ENCODE results near the gene NINL. TPM values are rescaled to one million over a fixed set of nuclear protein-coding genes. Genes with fewer than 3 reads are reported as not detected.

Gene NINL
- total RNA-seq, 1 donor from 2014 or later = 1.8 TPM

- no peak for ATAC-seq (ENCODE audit: low read depth)
- CTCF ChIA-PET = no interaction called here
- H3K27ac Mint-ChIP-seq = no peak overlapping the region
- H3K36me3 Mint-ChIP-seq (ENCODE audit: low read depth) = no peaks in the 10 kb centered on the region
- intact Hi-C loops (cut with micrococcal nuclease) = no loop called here
- H3K4me1 Mint-ChIP-seq = peaks cover 14% of the 10 kb centered on the region
- no peaks in the 10 kb centered on the region for H3K27me3 Mint-ChIP-seq
- TF ChIP-seq CTCF (IDR thresholded peaks at IDR 0.05) = no peak
- no peak overlapping the region for H3K4me3 Mint-ChIP-seq
- POLR2A ChIA-PET = no interaction called here
- no peak for DNase-seq
- no peaks in the 10 kb centered on the region for H3K9me3 Mint-ChIP-seq
Measured at GRCh38 chr20:25437153-25437581, 148.2 kb downstream of the NINL start.

GRCh38 chr20:25424536-25424935 lies 160.8 kb downstream of the NINL start:
- H3K27me3 Mint-ChIP-seq = no peaks in the 10 kb centered on the region
- ATAC-seq (ENCODE audit: low read depth) (no peak), DNase-seq (no peak)
- no peaks in the 10 kb centered on the region for H3K9me3 Mint-ChIP-seq
- intact Hi-C loops (cut with micrococcal nuclease) = no loop called here
- H3K4me3 Mint-ChIP-seq = no peak overlapping the region
- TF ChIP-seq CTCF (IDR thresholded peaks at IDR 0.05) = no peak
- ChIA-PET POLR2A (no interaction called here), CTCF (interaction anchor here (1.3 kb wide), 1 partner anchor 25 kb away, joined by 3 read pairs; no protein-coding TSS in a partner anchor)
- no peak overlapping the region for H3K27ac Mint-ChIP-seq
- H3K4me1 Mint-ChIP-seq = no peaks in the 10 kb centered on the region
- peaks cover 4% of the 10 kb centered on the region for H3K36me3 Mint-ChIP-seq (ENCODE audit: low read depth)

- H3K9me3 Mint-ChIP-seq = no peaks in the 10 kb centered on the region
- ATAC-seq (ENCODE audit: low read depth) (no peak), DNase-seq (no peak)
- no peak overlapping the region for H3K27ac Mint-ChIP-seq
- ChIA-PET POLR2A (no interaction called here), CTCF (no interaction called here)
- no peaks in the 10 kb centered on the region for H3K4me1 Mint-ChIP-seq
- H3K36me3 Mint-ChIP-seq (ENCODE audit: low read depth) = no peaks in the 10 kb centered on the region
- no peak overlapping the region for H3K4me3 Mint-ChIP-seq
- no peaks in the 10 kb centered on the region for H3K27me3 Mint-ChIP-seq
- no peak for TF ChIP-seq CTCF (IDR thresholded peaks at IDR 0.05)
- intact Hi-C loops (cut with micrococcal nuclease) = no loop called here
Measured at GRCh38 chr20:25422032-25422431, 163.3 kb downstream of the NINL start.

GRCh38 chr20:25421102-25421501 lies 164.2 kb downstream of the NINL start:
- Mint-ChIP-seq H3K4me1 (no peaks in the 10 kb centered on the region), H3K9me3 (no peaks in the 10 kb centered on the region)

GRCh38 chr20:25418776-25419175 lies 166.6 kb downstream of the NINL start:
- ChIA-PET CTCF (no interaction called here), POLR2A (no interaction called here)
- DNase-seq (no peak), ATAC-seq (ENCODE audit: low read depth) (no peak)
- Mint-ChIP-seq H3K9me3 (no peaks in the 10 kb centered on the region), H3K27ac (no peak overlapping the region), H3K4me1 (no peaks in the 10 kb centered on the region), H3K27me3 (no peaks in the 10 kb centered on the region), H3K4me3 (no peak overlapping the region), H3K36me3 (ENCODE audit: low read depth) (no peaks in the 10 kb centered on the region)
- intact Hi-C loops (cut with micrococcal nuclease) = no loop called here
- TF ChIP-seq CTCF (IDR thresholded peaks at IDR 0.05) = no peak

More at GRCh38 chr20:25421102-25421501, 164.2 kb downstream of the NINL start:
- intact Hi-C loops (cut with micrococcal nuclease) = no loop called here
- CTCF ChIA-PET = no interaction called here
- POLR2A ChIA-PET = no interaction called here
- ATAC-seq (ENCODE audit: low read depth) = no peak
- no peaks in the 10 kb centered on the region for H3K27me3 Mint-ChIP-seq
- H3K4me3 Mint-ChIP-seq = no peak overlapping the region
- no peaks in the 10 kb centered on the region for H3K36me3 Mint-ChIP-seq (ENCODE audit: low read depth)
- no peak for DNase-seq
- TF ChIP-seq CTCF (IDR thresholded peaks at IDR 0.05) = no peak
- H3K27ac Mint-ChIP-seq = no peak overlapping the region
